ENCODE data around the gene PLA2G4A.

- TF ChIP-seq CTCF (IDR thresholded peaks at IDR 0.05; ENCODE audit: low read length) (no peak), EZH2 (IDR thresholded peaks at IDR 0.05; ENCODE audit: borderline replicate concordance, low read length) (no peak)
Observed at GRCh38 chr1:186811892-186812291, 16.9 kb upstream of the PLA2G4A start.

Measured in OCI-LY1 (cell line).